HG03378 (cell line): ENCODE measurements around the gene LSP1.
"Not testable (repeated sequence)": the region's sequence is repeated elsewhere in the genome, so short reads cannot be mapped to it uniquely, and the experiment has no call there.

Experiments
- ATAC-seq: cut with Tn5 transposase; IDR thresholded peaks from one replicate; pipeline ENCODE4 v1.9.1; 2021; ENCODE audit warnings: mild to moderate bottlenecking, moderate library complexity; ENCODE audit not compliant: unreplicated experiment

The LSP1 gene

GRCh38 chr11:1862588-1863351, 9.9 kb downstream of the LSP1 start:
- ATAC-seq, result no peak

DNA sequence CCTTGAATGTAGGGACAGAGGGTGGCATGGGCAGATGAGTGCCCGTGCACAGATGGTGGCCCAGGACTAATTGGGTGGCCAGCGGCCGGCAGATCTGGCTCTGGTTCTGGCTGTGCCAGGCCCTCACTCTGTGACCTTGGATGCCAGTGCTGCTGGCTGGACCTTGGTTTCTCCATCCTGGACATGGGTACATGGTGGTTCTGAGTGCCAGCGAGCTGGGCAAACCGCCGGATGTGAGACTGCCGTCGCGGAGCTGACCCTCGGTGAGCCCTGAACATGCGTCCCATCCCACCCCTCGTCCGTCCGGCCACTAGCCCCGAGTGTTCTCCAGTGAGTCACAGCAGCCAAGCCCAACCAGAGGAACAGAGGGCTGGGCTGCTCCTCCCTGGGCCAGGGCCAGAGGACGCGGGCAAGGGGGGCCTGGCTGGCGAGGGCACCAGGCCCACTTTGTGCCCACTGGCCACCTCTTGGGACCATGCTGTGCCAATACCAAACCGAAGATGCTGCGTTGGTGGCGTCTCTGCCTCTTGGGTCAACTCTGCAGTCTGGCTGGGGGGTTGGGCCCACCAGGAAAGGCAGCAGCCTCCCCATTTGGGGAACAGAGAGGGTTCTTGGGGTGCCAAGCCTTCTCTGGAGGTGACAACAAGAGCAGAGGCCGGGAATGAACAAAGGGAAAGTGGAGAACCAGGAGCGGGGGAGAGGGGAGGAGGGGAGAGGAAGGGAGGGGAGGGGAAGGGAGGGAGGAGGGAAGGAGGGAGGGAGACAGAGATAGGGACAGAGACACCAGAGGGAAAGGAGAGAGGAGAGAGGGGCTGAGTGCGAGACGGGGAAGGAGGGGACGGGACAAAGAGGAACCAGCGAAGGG, 10.7 kb downstream of the LSP1 start:
- ATAC-seq, result no peak

DNA sequence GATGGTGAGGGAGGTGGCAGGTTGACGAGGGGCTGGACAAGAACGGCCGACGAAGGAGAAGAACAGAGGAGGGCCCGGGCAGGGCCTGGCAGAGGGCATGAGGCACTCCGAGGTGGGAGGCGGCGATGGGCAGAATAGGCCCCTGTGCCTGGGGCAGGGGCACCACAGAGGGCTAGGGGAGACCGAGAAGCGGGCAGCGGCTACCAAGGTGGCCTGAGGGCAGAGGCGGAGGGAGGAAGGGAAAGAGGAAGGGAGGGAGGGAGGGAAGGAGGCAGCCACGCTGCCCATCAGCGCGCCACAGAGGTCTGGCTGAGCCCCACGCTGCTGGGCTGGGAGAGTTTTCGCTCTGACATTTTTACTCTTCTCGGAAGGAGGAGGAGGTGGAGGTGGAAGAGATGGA, 11.3 kb downstream of the LSP1 start:
- ATAC-seq, result no peak

DNA sequence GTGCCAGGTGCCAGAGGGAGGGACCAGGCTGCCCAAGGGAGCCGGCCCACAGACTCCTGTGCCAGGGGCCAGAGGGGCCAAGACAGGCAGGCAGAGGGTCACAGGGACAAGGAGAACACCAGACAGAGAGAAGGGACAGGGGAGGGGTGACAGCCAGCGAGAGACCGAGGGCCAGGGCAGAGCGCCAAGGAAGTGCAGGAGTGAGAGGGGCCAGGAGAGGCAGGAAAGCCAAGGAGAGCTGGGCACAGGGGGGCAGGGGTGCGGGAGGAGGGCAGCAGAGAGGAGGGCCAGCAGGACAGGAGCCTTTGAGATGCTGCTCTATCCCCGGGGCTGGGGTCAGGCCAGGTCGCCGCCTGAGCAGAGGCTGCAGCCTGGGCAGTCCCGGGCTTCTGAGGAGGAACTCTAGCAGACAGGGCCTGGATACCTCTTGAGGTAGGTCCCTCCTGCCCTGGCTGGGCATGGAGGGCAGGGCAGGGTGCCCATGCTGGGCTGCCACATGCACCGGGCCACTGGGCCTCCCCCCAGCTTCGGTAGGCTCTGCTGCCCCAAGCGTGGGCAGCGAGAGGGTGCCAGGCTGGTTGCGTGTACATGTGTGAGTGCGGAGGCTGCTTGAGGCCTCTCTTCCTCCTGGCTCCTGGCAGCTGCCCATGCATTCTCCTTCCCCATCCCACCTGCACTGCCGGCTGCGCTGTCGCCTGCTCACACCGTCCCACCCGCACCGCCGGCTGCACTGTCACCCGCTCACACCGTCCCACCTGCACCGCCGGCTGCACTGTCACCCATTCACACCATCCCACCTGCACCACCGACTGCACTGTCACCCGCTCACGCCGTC, 12.2 kb downstream of the LSP1 start:
- ATAC-seq, result no peak

DNA sequence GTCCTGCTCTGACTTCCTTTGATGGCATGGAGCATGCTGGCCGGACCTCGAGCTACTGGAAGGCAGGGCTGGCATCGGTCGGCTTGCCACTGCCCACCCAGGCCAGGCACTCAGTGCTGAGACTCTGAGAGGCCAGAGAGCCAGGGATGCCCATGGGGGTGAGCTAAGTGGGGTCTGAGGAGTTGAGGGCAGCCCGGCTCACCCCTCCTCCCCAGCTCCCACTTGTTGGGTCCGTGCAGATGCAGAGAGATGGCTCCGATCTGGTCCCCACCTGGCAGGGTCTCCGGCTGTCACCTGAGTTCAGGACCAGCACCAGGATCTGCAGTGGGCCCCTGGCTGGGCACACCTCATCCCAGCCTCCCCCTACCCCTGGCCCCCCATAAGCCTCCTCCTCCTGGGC, 13.3 kb downstream of the LSP1 start:
- ATAC-seq, result no peak

DNA sequence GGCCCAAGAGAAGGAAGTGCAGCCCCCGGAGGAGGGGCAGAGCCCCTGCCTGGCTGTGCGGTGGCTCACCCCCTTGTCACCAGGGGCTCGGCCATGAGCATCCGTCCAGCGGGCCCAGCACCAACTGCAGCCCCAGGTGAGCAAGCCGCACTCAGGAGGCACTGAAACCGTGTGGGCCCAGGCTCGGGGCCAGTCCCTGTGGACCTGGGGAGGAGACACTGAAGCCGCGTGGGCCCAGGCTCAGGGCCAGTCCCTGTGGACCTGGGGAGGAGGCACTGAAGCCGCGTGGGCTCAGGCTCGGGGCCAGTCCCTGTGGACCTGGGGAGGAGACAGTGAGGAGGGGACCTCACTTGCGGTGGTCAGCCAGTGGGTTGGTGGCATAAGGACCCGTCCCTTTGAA, 13.9 kb downstream of the LSP1 start:
- ATAC-seq, result no peak

GRCh38 chr11:1867381-1867780, 14.5 kb downstream of the LSP1 start:
- ATAC-seq, result no peak

GRCh38 chr11:1868056-1868635, 15.3 kb downstream of the LSP1 start:
- ATAC-seq, result no peak

- no peak for ATAC-seq
Measured at GRCh38 chr11:1868636-1869291, 15.9 kb downstream of the LSP1 start.

- ATAC-seq, result no peak
Measured at GRCh38 chr11:1869427-1870325, 16.8 kb downstream of the LSP1 start.

- ATAC-seq, result no peak
Measured at GRCh38 chr11:1870326-1870696, 17.4 kb downstream of the LSP1 start.

DNA sequence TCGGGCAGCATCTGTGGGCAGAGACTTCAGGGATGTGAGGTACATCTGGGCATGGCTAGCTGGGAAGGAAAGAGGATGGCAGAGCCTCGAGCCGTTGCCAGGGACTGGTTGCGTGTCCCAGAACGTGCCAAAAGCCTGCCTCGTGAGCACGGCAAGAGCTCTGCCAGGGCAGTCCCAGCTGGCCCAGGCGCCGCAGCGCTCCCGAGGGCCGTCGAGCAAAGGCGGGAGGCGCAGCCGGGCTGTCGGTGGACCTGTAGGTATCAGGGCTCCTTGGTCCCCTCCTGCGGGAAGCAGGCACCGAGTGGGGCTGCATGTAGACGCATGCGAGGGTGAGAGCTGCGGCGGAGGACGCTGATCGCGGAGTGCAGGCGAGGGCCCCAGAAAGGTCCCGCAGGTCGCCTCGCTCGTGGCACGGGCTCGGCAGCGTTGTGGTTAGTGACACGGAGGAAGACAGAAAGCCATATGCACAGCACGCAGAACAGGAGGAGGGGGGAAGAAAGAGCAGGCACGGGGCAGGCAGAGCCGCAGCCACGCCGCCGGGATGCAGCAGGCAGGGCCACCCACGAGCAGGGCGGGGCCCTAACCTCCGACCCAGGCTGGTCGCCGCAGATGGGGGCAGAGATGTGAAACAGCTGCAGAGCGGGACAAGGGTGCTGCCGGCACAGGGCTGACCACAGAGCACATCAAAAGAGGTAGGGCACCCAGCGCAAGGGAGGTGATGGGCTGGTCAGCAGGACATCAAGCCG, 18.0 kb downstream of the LSP1 start:
- ATAC-seq, result no peak

DNA sequence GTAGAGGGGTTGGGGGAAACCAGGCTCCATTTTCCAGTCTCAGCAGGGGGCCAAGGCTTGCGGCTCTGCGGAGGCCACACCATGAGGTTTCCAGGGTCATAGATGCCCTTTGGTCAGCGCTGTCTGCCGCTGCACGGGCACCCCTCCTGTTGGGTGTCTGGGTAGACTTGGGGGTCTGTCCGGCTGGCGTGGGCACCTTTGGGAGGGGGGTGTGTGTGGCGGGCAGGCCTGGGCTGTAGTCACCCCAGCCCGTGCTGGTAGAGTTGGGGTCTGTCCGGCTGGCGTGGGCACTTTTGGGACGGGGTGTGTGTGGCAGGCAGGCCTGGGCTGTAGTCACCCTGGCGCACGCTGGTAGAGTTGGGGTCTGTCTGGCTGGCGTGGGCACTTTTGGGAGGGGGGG, 18.6 kb downstream of the LSP1 start:
- ATAC-seq, result no peak

DNA sequence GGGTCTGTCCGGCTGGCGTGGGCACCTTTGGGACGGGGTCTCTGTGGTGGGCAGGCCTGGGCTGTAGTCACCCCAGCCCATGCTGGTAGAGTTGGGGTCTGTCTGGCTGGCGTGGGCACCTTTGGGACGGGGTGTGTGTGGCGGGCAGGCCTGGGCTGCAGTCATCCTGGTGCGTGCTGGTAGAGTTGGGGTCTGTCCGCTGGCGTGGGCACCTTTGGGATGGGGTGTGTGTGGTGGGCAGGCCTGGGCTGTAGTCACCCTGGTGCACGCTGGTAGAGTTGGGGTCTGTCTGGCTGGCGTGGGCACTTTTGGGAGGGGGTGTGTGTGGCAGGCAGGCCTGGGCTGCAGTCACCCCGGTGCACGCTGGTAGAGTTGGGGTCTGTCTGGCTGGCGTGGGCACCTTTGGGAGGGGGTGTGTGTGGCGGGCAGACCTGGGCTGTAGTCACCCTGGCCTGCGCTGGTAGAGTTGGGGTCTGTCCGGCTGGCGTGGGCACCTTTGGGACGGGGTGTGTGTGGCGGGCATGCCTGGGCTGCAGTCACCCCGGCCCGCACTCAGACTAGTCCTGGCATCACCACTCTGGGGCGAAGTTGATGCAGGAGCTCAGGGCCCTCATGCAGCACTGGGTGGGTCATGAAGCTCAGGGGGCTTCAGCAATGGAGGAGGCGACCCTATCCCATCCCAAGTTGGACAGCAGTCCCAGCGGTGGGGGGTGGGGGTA, 19.5 kb downstream of the LSP1 start:
- ATAC-seq, result no peak

DNA sequence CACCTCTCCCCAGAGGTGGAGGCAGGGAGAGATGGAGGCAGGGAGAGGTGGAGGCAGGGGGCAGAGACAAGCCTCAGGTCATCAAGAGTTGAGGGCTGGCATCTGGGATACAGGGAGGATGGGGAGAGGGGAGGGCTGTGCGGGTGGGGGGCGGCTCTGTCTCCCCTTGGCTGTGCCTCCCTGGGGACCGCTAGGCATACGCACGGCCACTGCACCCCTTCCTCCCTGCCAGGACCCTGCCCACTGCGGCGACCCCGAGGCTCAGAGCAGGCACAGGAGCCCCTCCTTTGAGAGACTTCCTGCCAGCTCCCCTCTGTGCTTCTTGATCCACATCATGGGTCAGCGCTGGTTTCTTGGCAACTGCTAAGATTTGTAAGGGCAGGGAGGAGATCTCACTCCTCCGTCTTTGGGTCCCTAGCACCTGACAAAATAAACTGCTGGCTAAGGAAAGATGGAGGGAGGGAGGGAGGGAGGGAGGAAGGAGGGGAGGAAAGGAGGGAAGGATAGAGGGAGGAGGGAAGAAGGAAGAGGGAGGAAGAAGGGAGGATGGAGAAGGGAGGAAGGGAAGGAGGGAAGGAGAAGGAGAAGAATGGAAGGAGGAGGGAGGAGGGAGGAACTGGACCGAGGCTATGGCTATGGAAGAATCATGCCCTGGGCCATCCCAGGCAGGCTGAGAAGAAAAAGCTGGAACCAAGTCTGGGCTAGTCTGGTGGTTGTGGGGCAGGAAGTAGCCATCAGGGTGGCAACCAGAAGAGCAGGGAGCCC, 20.3 kb downstream of the LSP1 start:
- ATAC-seq, result no peak

DNA sequence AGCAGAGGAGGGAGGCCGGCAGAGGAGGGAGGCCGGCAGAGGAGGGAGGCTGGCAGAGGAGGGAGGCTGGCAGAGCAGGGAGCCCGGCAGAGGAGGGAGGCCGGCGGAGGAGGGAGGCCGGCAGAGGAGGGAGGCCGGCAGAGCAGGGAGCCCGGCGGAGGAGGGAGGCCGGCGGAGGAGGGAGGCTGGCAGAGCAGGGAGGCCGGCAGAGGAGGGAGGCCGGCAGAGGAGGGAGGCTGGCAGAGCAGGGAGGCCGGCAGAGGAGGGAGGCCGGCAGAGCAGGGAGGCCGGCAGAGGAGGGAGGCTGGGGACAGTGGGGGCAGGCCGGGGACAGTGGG, 20.9 kb downstream of the LSP1 start:
- ATAC-seq, result not testable (repeated sequence)

- not testable (repeated sequence) for ATAC-seq
Measured at GRCh38 chr11:1874441-1875092, 21.7 kb downstream of the LSP1 start.
